ENCODE measurements around the gene EFNA3. TPM values are rescaled to one million over a fixed set of nuclear protein-coding genes. Genes with fewer than 3 reads are reported as not detected.

EFNA3 gene
- total RNA-seq, 1 experiment from 2014 or later = 23.5 TPM

DNA sequence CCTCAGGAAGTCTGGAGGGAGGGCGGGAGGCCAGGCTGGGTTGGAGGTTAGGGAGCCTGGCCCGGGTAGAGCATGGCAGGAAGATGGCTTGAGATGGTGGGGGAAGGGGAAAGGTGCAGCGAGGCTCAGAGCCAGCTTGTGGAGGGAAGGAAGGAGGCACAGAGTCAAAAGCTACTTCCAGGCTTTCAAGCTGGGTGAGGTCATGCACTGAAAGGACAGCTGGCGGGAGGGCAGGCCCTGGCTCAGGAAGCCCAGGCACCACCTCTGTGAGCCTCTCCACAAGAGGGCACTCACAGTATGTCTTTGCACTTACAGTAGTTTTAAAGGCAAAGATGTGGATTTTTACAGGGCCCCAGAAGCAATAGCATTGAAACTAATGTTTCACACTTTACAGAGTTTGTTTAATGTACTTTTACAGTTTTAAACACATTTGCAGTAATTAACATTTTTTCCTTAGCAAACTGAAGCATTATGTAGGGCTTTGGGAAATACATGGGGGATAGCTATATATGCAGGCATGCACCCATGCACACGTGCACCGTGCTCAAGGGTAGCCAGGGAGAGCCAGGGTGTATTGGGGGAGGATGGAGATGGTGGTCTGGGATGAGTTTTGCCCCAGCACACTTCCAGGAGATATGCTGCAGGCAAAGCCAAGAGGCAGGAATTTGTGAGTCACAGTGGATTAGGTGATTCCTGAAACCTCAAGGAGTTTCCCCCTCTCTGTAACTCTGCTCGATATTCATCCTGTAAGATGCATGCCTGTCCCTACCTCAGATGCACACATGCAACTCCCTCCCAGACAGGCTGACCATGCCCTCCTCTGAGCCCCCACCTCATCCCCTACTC is 33.6 kb upstream of the EFNA3 start:
- ChIA-PET CTCF (interaction anchor here (0.7 to 2.3 kb wide), 4 partner anchors 16 to 40 kb away, joined by 3 to 27 read pairs (median 11); partner anchors contain the start of gene EFNA3), POLR2A (ENCODE audit: unreplicated experiment) (no interaction called here)
- H3K9ac ChIP-seq (ENCODE audit: low read length) = no peak overlapping the region

DNA sequence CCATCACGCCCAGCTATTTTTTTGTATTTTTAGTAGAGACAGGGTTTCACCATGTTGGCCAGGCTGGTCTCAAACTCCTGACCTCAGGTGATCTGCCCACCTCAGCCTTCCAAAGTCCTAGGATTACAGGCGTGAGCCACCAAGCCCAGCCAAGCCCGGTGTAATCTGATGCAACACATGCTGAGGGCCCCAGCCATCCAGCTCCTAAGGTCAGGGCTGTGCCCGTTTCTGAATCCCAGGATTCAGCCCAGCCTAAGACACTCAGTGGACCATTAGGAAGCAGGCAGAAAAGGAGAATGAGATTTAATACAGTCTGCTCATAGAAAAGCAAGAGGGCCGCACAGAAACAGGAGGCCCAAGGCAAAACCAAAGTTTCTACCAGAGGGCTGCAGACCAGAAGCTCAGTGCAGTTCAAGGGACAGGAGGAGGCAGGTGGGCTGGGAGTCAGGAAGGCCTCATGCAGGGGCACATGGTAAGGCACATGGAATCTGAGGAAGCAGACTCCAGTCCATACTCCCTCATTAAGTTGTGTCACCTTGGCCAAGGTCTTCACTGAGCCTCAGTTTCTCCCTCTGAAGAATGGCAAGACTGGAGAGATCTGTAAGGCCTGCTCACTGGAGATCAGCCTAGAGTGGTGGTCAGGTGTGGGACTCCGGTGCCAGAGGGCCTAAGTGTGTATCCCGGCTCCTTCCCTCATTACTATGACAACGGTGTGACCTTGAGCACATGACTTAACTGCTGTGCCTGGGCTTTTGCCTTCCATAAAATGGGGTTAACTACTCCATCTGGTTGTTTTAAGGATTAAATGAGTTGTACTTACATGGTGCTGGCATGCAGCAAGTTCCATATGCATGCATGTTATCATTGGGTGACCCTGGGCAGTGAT is 29.9 kb upstream of the EFNA3 start:
- H3K79me2 ChIP-seq (ENCODE audit: low read length) = peaks cover 26% of the 10 kb centered on the region
- BruUV-seq (replicated peaks) = no TSS peak
- no peaks in the 10 kb centered on the region for H3K9me2 ChIP-seq (replicated peaks; ENCODE audit: low read length)
- H3K4me1 ChIP-seq (ENCODE audit: insufficient read depth, low read length) = peaks cover 45% of the 10 kb centered on the region
- no peaks in the 10 kb centered on the region for H3K9me3 ChIP-seq (ENCODE audit: low read length)
- no peak overlapping the region for H3K4me2 ChIP-seq (ENCODE audit: low read length)
- no peak overlapping the region for H3K9ac ChIP-seq (ENCODE audit: low read length)
- peaks cover 6% of the 10 kb centered on the region; the same call in 1 of the 2 replicates for H3K36me3 ChIP-seq (ENCODE audit: low read depth, low read length)
- peaks cover 8% of the 10 kb centered on the region for H3F3A ChIP-seq (ENCODE audit: low read length, unreplicated experiment)
- H3K27ac ChIP-seq (ENCODE audit: low read length) = no peak overlapping the region
- H4K20me1 ChIP-seq (ENCODE audit: low read length) = peaks cover 3% of the 10 kb centered on the region; the same call in 1 of the 2 replicates
- ChIA-PET CTCF (no interaction called here), POLR2A (ENCODE audit: unreplicated experiment) (interaction anchor here (0.7 kb wide), 1 partner anchor 27 kb away, joined by 4 read pairs; no protein-coding TSS in a partner anchor)
- ATAC-seq (no peak), DNase-seq (no peak)
- no peaks in the 10 kb centered on the region for H3K27me3 ChIP-seq (ENCODE audit: low read length)
- TF ChIP-seq EZH2 (IDR thresholded peaks at IDR 0.05; ENCODE audit: low read length, unreplicated experiment) (no peak), EZH2phosphoT487 (IDR thresholded peaks at IDR 0.05; ENCODE audit: borderline replicate concordance, low read length) (no peak)
- TF ChIP-seq, protein P1, sequence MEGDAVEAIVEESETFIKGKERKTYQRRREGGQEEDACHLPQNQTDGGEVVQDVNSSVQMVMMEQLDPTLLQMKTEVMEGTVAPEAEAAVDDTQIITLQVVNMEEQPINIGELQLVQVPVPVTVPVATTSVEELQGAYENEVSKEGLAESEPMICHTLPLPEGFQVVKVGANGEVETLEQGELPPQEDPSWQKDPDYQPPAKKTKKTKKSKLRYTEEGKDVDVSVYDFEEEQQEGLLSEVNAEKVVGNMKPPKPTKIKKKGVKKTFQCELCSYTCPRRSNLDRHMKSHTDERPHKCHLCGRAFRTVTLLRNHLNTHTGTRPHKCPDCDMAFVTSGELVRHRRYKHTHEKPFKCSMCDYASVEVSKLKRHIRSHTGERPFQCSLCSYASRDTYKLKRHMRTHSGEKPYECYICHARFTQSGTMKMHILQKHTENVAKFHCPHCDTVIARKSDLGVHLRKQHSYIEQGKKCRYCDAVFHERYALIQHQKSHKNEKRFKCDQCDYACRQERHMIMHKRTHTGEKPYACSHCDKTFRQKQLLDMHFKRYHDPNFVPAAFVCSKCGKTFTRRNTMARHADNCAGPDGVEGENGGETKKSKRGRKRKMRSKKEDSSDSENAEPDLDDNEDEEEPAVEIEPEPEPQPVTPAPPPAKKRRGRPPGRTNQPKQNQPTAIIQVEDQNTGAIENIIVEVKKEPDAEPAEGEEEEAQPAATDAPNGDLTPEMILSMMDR (conservative IDR thresholded peaks at IDR 0.05; ENCODE audit: low read depth, low read length) = no peak
- intact Hi-C loops (cut with micrococcal nuclease) = no loop called here
- no peak overlapping the region for H2AFZ ChIP-seq (ENCODE audit: low read length)
- no peak overlapping the region for H3K4me3 ChIP-seq (ENCODE audit: low read length)

More for the DNA sequence above, 33.6 kb upstream of the EFNA3 start:
- peaks cover 24% of the 10 kb centered on the region for H3K4me1 ChIP-seq (ENCODE audit: insufficient read depth, low read length)
- H3K9me2 ChIP-seq (replicated peaks; ENCODE audit: low read length) = no peaks in the 10 kb centered on the region
- no peak for TF ChIP-seq EZH2 (IDR thresholded peaks at IDR 0.05; ENCODE audit: low read length, unreplicated experiment)
- TF ChIP-seq, protein P1 (conservative IDR thresholded peaks at IDR 0.05; ENCODE audit: low read depth, low read length) = peak; percentile 94
- H3K27ac ChIP-seq (ENCODE audit: low read length) = no peak overlapping the region
- H3K27me3 ChIP-seq (ENCODE audit: low read length) = no peaks in the 10 kb centered on the region
- no peaks in the 10 kb centered on the region for H3K79me2 ChIP-seq (ENCODE audit: low read length)
- H4K20me1 ChIP-seq (ENCODE audit: low read length) = no peaks in the 10 kb centered on the region
- H3F3A ChIP-seq (ENCODE audit: low read length, unreplicated experiment) = peaks cover 6% of the 10 kb centered on the region
- BruUV-seq (replicated peaks) = no TSS peak
- H3K4me2 ChIP-seq (ENCODE audit: low read length) = peak overlapping the region; percentile 37; the same call in 1 of the 2 replicates
- no peak overlapping the region; the same call in 1 of the 2 replicates for H2AFZ ChIP-seq (ENCODE audit: low read length)
- intact Hi-C loops (cut with micrococcal nuclease) = loop anchor here (1.0 to 2.0 kb wide), 2 partner anchors 16 to 39 kb away; no protein-coding TSS in a partner anchor
- ATAC-seq = peak; percentile 98
- H3K36me3 ChIP-seq (ENCODE audit: low read depth, low read length) = no peaks in the 10 kb centered on the region
- no peaks in the 10 kb centered on the region for H3K9me3 ChIP-seq (ENCODE audit: low read length)
- no peak overlapping the region for H3K4me3 ChIP-seq (ENCODE audit: low read length)
- peak; percentile 87 for DNase-seq

All from PC-3 (cell line).